GM18519 (cell line): ENCODE measurements around the gene CD70.
"Not testable (repeated sequence)": the region's sequence is repeated elsewhere in the genome, so short reads cannot be mapped to it uniquely, and the experiment has no call there.

Experiments used
- ATAC-seq: cut with Tn5 transposase; IDR thresholded peaks from one replicate; pipeline ENCODE4 v1.9.1; 2021; ENCODE audit warnings: mild to moderate bottlenecking, moderate library complexity; ENCODE audit not compliant: unreplicated experiment, low FRiP score

CD70 gene

GRCh38 chr19:6572217-6572616 lies 18.7 kb downstream of the CD70 start:
- no peak for ATAC-seq

- ATAC-seq: no peak
Observed at GRCh38 chr19:6571167-6571566, 19.8 kb downstream of the CD70 start.

- ATAC-seq: no peak
Observed at GRCh38 chr19:6570764-6571163, 20.2 kb downstream of the CD70 start.

- no peak for ATAC-seq
Observed at GRCh38 chr19:6568816-6569215, 22.1 kb downstream of the CD70 start.

- no peak for ATAC-seq
Observed at GRCh38 chr19:6568010-6568526, 22.9 kb downstream of the CD70 start.

GRCh38 chr19:6566727-6567126 lies 24.2 kb downstream of the CD70 start:
- ATAC-seq: not testable (repeated sequence)

- no peak for ATAC-seq
Observed at GRCh38 chr19:6564393-6564792, 26.6 kb downstream of the CD70 start.

GRCh38 chr19:6562437-6562836 lies 28.5 kb downstream of the CD70 start:
- ATAC-seq: not testable (repeated sequence)

- ATAC-seq: no peak
Observed at GRCh38 chr19:6556480-6557195, 34.3 kb downstream of the CD70 start.

- no peak for ATAC-seq
Observed at GRCh38 chr19:6556043-6556449, 34.9 kb downstream of the CD70 start.

GRCh38 chr19:6551607-6552450 lies 39.1 kb downstream of the CD70 start:
- ATAC-seq: no peak

- ATAC-seq: no peak
Observed at GRCh38 chr19:6551091-6551490, 39.9 kb downstream of the CD70 start.

GRCh38 chr19:6550679-6551078 lies 40.3 kb downstream of the CD70 start:
- ATAC-seq: not testable (repeated sequence)

- ATAC-seq: no peak
Observed at GRCh38 chr19:6543866-6544347, 47.0 kb downstream of the CD70 start.

- no peak for ATAC-seq
Observed at GRCh38 chr19:6540918-6541689, 49.8 kb downstream of the CD70 start.

GRCh38 chr19:6539514-6539913 lies 51.4 kb downstream of the CD70 start:
- no peak for ATAC-seq
